HG02678 (cell line): ENCODE data around the gene EPC2.
"Not testable (repeated sequence)": the region's sequence is repeated elsewhere in the genome, so short reads cannot be mapped to it uniquely, and the experiment has no call there.

Experiments used
- ATAC-seq: cut with Tn5 transposase; IDR thresholded peaks from one replicate; pipeline ENCODE4 v1.9.1; 2021; ENCODE audit warnings: mild to moderate bottlenecking, moderate library complexity; ENCODE audit not compliant: unreplicated experiment

EPC2 gene

DNA sequence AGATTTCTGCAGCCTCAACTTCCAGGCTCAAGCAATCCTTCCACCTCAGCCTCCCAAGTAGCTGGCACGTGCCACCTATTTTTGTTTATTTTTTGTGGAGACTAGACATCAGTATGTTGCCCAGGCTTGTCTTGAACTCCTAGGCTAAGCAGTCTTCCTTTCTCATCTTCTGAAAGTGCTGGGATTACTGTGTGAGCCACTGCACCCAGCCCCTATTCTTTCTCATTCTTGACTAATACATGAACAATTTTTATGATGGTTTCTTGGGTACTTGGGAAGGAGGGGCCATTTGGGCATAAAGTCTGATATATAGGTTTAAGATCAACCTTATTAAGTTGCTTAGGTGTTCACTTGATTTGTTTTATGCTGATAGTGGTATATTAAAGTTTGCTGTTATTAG, 26.2 kb downstream of the EPC2 start:
- ATAC-seq, result no peak

DNA sequence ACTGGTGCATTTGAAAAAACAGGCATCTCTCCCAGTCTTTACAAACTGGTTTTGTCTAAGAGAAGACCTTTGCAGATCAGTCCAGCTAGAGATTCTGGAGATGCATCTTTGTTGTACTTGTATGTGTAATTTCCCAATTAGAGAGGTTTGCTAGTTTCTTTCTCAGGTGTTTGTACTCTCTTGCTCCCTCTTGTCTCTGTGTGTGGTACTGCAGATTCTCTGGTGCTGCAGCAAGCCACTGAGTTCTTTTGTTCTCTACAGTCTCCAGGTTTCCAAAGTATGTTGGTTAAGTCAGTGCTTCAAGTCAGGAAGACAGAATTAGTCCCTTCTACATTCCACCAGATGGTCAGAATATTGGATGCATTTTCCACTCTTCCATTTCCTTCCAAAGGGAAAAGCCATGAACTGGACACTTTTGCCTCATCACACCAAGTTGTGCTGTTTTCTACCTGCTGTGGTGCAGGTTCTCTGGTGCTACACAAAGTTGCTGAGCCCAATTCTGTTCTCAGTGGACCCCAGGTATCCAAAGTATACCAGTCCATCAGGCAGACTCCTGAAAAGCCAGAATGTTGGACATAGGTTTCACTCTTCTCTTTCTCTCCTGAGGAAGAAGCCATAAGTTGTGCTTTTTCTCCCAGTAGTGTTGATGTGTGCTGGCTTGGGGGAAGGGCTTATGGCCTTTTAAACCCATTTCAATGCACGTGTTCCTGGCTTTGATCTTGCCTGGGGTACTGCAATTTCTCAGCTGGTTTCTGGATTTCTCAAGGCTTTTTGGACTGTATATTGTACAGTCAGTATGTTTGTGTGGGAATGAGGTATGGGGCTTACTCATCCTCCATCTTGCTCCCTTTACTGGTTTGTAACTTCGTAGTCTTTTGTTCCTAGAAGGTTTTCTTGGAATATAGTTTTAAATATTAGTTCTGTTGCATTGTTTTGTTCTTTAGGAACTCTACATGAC, 29.8 kb downstream of the EPC2 start:
- ATAC-seq, result no peak

DNA sequence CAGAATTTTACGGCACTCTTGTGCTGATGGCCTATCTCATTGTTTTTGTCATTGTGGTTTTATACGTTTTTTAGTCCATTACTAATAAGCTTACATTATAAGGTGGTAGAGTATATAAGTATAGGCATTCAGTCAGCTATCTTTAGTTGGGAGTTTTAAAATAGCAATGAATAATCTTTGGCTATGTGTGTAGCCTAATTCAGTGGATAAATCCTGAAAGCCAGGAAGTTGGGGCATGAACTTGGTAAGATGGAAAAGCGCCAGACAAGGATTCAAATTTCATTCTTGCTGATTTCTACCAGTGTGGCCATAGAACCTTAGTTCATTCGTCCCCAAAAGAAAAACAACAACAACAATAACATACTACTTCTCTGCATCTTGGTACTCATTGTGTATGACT, 31.2 kb downstream of the EPC2 start:
- ATAC-seq, result no peak

DNA sequence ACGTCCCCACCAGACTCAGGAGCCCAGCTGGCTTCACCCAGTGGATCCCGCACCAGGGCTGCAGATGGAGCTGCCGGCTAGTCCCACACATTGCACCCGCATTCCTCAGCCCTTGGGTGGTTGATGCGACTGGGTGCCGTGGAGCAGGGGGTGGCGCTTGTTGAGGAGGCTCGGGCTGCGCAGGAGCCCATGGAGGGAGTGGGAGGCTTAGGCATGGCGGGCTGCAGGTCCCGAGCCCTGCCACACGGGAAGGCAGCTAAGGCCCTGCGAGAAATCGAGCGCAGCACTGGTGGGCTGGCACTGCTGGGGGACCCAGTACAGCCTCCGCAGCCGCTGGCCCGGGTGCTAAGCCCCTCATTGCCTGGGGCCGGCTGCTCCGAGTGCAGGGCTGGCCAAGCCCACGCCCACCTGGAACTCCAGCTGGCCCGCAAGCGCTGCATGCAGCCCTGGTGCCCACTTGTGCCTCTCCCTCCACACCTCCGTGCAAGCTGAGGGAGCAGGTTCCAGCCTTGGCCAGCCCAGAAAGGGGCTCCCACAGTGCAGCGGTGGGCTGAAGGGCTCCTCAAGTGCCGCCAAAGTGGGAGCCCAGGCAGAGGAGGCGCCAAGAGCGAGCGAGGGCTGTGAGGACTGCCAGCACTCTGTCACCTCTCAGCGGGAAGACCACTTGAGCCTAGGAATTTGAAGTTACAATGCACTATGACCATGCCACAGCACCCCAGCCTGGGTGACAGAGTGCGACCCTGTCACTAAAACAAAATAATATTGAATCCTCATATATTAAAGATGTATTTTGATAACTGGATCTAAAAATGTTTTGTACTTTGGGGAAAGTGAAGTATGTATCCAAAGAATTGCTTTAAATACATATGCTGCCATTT, 34.0 kb downstream of the EPC2 start:
- not testable (repeated sequence) for ATAC-seq

DNA sequence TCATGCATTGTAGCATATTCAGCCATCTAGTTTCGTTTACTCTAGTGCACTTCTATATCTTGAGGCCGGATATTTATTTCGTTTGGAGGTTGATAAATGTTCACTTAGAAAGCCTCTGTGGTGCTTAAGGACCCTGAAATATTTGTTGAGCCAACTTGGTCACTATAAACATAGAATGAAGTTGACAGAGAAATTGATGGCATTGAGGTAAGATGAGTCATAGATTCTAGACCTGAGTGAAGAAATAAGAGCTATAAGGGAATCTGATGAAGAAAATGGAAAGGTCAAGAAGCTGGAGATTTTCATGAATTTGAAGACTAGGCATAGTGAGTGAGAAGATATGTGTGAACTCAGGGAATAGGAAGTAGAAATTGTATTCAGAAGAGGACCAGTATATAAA, 35.9 kb downstream of the EPC2 start:
- ATAC-seq, result no peak

DNA sequence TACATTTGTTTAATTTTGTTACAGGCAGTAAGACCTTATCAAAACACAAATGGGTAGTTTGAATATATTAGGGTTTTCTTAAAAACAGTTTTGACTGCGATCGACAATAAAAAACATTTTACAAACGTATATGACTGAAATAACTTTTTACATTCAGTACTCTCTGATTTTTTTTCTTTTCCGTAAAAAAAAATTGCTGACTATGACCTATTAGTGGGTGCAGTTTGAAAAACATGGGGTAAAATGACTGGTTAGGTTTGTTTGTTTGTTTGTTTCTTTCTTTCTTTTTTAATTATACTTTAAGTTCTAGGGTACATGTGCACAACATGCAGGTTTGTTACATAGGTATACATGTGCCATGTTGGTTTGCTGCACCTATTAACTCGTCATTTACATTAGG, 36.9 kb downstream of the EPC2 start:
- ATAC-seq, result no peak

DNA sequence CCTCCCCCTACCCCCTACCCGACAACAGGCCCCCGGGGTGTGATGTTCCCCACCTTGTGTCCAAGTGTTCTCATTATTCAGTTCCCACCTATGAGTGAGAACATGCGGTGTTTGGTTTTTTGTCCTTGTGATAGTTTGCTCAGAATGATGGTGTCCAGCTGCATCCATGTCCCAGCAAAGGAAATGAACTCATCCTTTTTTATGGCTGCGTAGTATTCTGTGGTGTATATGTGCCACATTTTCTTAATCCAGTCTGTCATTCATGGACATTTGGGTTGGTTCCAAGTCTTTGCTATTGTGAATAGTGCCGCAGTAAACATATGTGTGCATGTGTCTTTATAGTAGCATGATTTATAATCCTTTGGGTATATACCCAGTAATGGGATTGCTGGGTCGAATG, 37.3 kb downstream of the EPC2 start:
- not testable (repeated sequence) for ATAC-seq

DNA sequence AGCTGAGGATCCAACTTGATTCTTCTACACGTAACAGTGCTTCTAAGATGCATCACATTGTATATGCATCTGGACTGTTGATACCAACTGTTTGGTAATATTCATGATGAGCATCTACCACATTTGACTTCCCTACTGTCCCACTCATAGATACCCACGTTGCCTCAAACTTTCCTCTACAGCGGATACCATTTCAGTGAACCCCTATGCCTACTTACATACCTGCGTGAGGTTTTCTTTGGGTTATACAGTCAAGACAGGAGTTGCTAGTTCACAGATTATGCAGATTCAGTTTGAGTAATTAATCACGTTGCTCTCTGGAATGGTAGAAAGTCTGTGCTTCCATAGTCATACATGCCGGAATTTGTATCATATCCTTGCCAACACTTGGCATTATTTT, 40.0 kb downstream of the EPC2 start:
- ATAC-seq, result no peak

DNA sequence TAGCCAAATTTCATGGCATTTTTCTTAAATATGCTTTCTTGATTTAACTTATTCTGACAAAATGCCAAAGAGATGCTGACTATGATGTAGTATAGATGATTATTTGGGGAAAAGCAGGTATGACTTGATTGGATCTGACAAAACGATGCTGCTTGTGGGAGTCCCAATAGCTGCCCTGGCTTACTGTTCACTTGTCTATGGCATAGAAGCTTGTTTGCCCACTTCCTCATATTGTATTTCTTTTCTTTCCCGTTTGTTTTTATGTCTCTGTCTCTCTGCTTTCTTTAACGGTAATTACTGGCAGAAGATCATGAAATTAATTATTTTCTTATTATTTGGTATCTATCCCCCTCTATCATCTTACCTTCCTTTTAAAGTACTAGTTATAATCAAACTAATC, 43.0 kb downstream of the EPC2 start:
- ATAC-seq, result no peak

DNA sequence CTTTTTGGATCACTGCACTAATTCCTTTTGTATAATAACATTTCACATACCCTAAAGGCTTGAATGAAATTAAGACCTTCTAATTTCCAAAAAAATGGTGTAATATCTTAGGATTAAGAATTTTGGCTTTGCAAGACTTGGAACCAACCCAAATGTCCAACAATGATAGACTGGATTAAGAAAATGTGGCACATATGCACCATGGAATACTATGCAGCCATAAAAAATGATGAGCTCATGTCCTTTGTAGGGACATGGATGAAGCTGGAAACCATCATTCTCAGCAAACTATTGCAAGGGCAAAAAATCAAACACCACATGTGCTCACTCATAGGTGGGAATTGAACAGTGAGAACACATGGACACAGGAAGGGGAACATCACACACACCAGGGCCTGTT, 43.5 kb downstream of the EPC2 start:
- not testable (repeated sequence) for ATAC-seq

DNA sequence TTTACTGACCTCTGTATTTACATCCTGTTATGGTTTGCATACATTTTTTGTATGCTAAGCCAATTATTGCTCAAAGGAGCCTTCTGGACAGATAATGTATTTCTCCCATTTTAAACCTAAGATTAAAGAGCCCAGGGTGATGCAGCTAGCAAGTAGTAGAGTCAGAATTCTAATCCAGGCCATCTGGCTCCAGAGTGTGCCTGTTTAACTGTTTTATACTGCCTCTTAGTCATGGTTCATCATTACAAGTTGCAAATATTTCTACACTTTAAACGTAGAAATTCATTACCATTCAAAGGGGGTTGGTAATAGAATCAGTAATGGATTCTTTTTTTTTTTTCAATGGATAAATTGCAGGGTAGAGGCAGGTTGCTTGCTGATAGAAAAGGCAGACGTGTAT, 52.4 kb downstream of the EPC2 start:
- ATAC-seq, result no peak

DNA sequence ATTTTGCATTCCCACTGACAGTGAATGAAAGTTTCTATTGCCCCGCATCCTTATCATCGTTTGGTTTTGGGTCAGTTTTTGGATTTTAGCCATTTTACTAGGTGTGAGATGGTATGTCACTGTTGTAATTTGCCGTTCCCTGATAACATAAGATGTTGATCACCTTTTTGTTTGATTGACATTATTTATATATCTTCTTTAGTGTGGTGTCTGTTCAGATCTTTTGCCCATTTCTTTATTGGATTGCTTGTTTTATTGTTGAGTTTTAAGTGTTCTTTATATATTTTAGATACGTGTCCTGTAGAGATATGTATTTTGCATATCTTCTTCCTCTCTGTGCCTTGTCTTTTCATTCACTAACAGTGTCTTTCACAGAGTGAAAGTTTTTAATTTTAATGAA, 55.3 kb downstream of the EPC2 start:
- ATAC-seq, result no peak

DNA sequence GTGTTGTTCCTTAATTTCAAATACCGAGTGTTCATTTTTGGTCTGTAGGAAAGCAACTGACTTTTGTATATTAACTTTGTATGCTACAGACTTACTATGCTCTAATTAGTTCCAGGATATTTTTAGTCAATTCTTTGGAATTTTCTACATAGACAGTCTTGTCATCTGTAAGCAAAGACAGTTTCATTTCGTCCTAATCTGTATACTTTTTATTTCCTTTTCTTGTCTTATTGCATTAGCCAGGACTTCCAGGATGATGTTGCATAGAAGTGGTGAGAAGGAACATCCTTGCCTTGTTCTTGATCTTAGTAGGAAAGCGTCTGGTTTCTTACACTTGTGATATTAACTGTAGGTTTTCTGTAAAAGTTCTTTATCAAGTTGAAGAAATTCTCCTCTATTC, 56.5 kb downstream of the EPC2 start:
- no peak for ATAC-seq

DNA sequence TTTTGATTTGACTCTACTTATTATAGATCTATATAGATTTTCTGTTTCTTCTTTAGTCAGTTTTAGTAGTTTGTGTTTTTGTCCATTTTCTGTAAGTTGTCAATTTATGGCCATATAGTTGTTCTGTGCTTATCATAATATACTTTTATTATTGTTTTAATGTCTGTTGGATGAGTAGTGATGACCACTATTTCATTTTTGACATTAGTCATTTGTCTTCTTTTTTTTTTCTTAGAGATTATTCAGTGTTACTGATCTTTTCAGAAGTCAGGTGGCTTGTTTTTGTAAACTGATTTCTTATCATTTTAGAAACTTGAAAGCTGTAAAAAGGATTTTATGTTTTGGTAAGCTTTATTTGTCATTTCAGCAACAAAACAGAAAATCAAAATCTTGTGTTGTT, 57.3 kb downstream of the EPC2 start:
- no peak for ATAC-seq

DNA sequence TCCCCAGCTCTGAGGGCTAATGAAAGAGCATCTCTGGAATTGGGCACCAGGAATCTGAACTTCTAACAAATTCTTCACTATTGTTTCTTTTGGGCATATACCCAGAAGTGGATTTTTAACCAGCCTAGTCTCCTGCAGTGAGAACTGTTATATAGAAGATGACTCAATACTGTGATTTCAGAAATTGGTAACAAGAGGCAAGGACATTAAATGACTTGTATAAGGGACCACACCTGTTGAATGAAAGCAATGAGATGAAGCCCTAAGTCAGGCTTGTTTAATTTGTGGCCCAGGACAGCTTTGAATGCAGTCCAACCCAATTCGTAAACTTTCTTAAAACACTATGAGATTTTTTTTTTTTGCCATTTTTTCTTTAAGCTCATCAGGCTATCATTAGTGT, 57.9 kb downstream of the EPC2 start:
- ATAC-seq, result no peak

DNA sequence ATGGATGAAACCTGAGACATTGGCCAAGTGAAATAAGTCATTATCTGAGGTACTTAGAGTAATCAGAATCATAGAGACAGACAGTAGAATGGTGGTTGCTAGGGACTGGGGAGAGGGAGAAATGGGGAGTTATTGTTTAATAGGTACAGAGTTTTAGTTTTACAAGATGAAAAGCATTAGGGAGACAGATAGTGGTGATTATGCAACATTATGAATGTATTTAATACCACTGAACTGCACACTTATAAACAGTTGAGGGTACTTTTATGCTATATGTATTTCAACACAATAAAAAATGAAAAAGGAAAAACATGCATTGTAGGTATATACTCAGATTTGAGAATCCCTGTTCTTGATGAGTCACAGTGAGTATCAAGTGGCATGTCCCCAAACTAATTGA, 59.7 kb downstream of the EPC2 start:
- ATAC-seq, result no peak

DNA sequence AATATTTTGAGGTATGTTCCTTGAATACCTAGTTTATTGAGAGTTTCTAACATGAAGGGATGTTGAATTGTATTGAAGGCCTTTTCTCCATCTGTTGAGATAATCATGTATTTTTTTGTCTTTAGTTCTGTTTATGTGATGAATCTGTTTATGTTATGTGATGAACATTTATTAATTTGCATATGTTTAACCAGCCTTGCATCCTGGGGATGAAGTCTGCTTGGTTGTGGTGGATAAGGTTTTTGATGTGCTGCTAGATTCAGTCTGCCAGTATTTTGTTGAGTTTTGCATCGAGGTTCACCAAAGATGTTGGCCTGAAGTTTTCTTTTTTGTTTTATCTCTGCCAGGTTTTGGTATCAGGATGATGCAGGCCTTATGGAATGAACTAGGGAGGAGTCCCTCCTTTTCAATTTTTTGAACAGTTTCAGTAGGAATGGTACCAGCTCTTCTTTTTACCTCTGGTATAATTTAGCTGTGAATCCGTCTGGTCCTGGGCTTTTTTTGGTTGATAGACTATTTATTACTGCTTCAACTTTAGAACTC, 71.9 kb downstream of the EPC2 start:
- no peak for ATAC-seq

DNA sequence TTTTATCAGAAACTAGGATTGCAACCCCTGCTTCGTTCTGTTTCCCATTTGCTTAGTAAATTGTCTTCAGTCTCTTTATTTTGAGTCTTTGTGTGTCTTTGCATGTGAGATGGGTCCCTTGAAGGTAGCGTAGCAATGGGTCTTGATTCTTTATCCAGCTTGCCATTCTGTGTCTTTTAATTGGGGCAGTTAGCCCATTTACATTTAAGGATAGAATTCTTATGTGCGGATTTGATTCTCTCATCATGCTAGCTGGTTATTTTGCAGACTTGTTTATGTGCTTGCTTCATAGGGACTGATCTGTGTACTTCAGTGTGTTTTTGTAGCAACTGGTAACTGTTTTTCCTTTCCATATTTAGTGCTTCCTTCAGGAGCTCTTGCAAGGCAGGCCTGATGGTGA, 73.5 kb downstream of the EPC2 start:
- ATAC-seq, result no peak

DNA sequence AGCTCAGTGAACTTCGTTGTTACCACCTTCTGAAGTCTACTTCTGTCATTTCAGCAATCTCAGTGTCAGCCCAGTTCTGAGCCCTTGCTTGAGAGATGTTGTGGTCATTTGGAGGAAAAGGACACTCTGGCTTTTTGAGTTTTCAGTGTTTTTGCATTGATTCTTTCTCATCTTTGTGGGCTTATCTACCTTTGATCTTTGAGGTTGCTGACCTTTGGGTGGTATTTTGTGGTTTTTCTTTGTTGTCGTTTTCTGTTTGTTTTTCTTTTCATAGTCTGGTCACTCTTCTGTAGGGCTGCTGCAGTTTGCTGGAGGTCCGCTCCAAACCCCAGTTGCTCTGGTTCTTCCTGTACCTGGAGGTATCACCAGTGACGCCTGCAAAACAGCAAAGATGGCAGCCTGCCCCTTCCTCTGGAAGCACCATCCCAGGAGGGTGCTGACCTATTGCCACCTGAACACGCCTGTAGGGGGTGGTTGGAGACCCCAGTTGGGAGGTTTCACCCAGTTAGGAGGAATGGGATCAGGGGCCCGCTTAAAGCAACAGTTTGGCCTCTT, 74.7 kb downstream of the EPC2 start:
- no peak for ATAC-seq

DNA sequence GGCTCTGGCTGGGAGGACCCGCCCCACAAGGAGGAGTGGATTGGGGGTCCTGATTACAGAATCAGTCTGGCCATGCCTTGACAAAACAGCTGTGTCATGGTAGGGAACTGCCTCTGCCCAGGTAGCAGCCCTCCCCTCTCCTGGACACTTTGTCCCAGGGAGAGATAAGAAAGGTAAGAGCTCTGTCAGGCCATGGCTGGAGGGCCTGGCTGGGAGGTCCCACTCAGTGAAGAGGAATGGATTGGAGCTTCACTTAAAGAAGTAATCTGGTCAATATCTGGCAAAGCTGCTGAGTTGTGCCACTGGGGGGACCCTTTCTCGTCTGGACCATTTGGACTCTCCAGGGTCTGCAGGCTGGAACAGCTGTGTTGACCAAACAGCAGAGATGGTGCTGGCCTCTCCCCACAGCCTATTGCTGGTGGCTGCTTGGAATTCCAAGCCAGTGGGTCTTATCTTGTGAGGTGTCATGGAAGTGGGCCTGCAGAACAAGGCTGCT, 75.4 kb downstream of the EPC2 start:
- ATAC-seq, result no peak

DNA sequence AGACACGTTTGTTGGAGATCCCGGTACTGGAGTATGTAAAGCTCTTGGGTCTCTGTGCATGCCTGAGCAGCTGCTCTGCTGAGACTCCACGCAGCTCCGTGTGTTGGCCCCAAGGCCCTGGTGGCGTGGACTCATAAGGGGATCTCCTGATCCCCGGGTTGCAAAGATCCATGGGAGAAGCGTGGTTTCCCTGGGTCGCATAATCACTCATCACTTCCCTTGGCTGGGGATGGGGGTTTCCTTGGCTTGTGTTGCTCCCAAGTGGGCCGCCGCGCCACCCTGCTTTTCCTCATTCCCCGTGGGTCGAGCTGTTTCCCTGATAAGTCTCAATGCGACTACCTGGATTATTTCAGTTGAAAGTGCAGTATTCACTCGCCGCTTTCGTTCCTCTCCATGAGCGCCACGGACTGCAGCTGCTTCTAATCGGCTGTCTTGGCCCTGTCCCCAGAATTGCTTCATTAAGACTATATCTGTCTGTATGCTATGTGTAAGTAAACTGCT, 76.0 kb downstream of the EPC2 start:
- no peak for ATAC-seq
